Stomach (tissue), 9 donors: ENCODE data around the gene HOXD4. TPM values are rescaled to one million over a fixed set of nuclear protein-coding genes. Genes with fewer than 3 reads are reported as not detected.

Experiments used
- DNase-seq, 2 donors: peaks; one replicate each; pipeline versions ENCODE4 v3.0.0 to v3.0.0-alpha.2; 2013 to 2019
- H3K27ac ChIP-seq, 5 donors: fragments of 200-600 bp in 4 of 5; sonication (generic) in 4 of 5; one replicate each; pipeline ENCODE4 v1.5.1; 2013 to 2019; ENCODE audit warnings: mild to moderate bottlenecking in 1 of 5, moderate library complexity in 1 of 5
- H3K27me3 ChIP-seq, 3 donors: fragments of 200-600 bp; sonication (generic); one replicate each; pipeline ENCODE4 v1.5.1; 2017 to 2019; ENCODE audit warnings: mixed run types in 1 of 3
- H3K36me3 ChIP-seq, 4 donors: fragments of 200-600 bp; sonication (generic); 1 replicate in 3 of 4; 2 replicates in 1 of 4; pipeline ENCODE4 v1.5.1; 2016 to 2019
- H3K4me1 ChIP-seq, 4 donors: fragments of 200-600 bp; sonication (generic); one replicate each; pipeline ENCODE4 v1.5.1; 2016 to 2019
- H3K4me3 ChIP-seq, 4 donors: fragments of 200-600 bp; sonication (generic) in 3 of 4; one replicate each; pipeline ENCODE4 v1.5.1; 2016 to 2019; ENCODE audit warnings: mild to moderate bottlenecking in 1 of 4
- H3K9me3 ChIP-seq, 4 donors: fragments of 200-600 bp; sonication (generic); one replicate each; pipeline ENCODE4 v1.5.1; 2016 to 2019
- EP300 ChIP-seq: sonication (generic); formaldehyde crosslinking; IDR thresholded peaks from one replicate; pipeline ENCODE4 v1.6.1; 2017; ENCODE audit warnings: antibody characterized with exemption
- POLR2A ChIP-seq, 4 donors: fragments of 450-650 bp; IDR thresholded peaks; one replicate each; pipeline ENCODE4 v1.6.1; 2016; ENCODE audit warnings: antibody characterized with exemption in 4 of 4, control low read depth in 2 of 4, mild to moderate bottlenecking in 1 of 4, moderate library complexity in 1 of 4
- POLR2AphosphoS5 ChIP-seq, 3 donors: sonication (generic); formaldehyde crosslinking; IDR thresholded peaks; one replicate each; pipeline ENCODE4 v1.6.1; 2016; ENCODE audit warnings: antibody characterized with exemption in 3 of 3
- WGBS, 5 donors: extraction: QIAGEN DNeasy Blood & Tissue Kit in 3 of 5; methylation state at CpG; one replicate each; pipeline versions ENCODE4 v1.1.5 to v1.1.7; 2013 to 2018; 5-methylcytosine and 5-hydroxymethylcytosine counted together
- intact Hi-C: fragments of 100-400 bp; cut with DNase I; formaldehyde crosslinking; loops from one replicate; pipeline ENCODE4 v1.15.1; 2023; ENCODE audit warnings: low total_unique reads
- polyA plus RNA-seq, 3 donors: library from polyadenylated mRNA; stranded (reverse); fragments of 200-250 nt; gene quantifications; one replicate each; pipeline ENCODE4 v1.2.3, GENCODE V29; 2013
- total RNA-seq, 5 donors: library from RNA; depleted of rRNA; stranded (reverse); fragments of >200 nt; gene quantifications; one replicate each; pipeline versions ENCODE4 v1.1.0 to v1.2.3, GENCODE V29; 2014 to 2016
- TF ChIP-seq, protein P1 (sequence below), 7 experiments: fragments of 450-650 bp in 4 of 7; fragments of 200-600 bp in 3 of 7; sonication (generic) in 3 of 7; IDR thresholded peaks; one replicate each; pipeline ENCODE4 v1.5.1; 2016 to 2019; ENCODE audit warnings: antibody characterized with exemption in 7 of 7, control low read depth in 2 of 7, mild to moderate bottlenecking in 1 of 7
- donor health status: healthy with polysubstance abuse.
- donor health status: Bipolar disorder and iron deficiency.
- donor health status: healthy.

The HOXD4 gene
- total and polyA plus RNA-seq, 8 donors = 0.25 to 9.6 (median 1.6) TPM; not detected in 4

- no peak overlapping the region for H3K4me3 ChIP-seq
- TF ChIP-seq POLR2AphosphoS5 (IDR thresholded peaks at IDR 0.05) (no peak), POLR2A (IDR thresholded peaks at IDR 0.05) (no peak), EP300 (no peak)
- TF ChIP-seq, protein P1, sequence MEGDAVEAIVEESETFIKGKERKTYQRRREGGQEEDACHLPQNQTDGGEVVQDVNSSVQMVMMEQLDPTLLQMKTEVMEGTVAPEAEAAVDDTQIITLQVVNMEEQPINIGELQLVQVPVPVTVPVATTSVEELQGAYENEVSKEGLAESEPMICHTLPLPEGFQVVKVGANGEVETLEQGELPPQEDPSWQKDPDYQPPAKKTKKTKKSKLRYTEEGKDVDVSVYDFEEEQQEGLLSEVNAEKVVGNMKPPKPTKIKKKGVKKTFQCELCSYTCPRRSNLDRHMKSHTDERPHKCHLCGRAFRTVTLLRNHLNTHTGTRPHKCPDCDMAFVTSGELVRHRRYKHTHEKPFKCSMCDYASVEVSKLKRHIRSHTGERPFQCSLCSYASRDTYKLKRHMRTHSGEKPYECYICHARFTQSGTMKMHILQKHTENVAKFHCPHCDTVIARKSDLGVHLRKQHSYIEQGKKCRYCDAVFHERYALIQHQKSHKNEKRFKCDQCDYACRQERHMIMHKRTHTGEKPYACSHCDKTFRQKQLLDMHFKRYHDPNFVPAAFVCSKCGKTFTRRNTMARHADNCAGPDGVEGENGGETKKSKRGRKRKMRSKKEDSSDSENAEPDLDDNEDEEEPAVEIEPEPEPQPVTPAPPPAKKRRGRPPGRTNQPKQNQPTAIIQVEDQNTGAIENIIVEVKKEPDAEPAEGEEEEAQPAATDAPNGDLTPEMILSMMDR (IDR thresholded peaks at IDR 0.05) = no peak
- no peak for DNase-seq
- 8 to 22% (median 10%) methylated on average over 35 to 52 of the region's 52 CpGs for WGBS, 5 donors
- no peaks in the 10 kb centered on the region for H3K36me3 ChIP-seq
- peaks cover 0 to 12% (median 3%) of the 10 kb centered on the region in 4 donors for H3K9me3 ChIP-seq
- intact Hi-C loops = no loop called here
- H3K27me3 ChIP-seq = peaks cover 26 to 100% (median 95%) of the 10 kb centered on the region in 3 donors
- H3K27ac ChIP-seq = no peak overlapping the region
- H3K4me1 ChIP-seq = peaks cover 8 to 42% (median 18%) of the 10 kb centered on the region in 4 donors
Measured at GRCh38 chr2:176164611-176165369, 13.4 kb downstream of the HOXD4 start.

GRCh38 chr2:176165370-176166050, 14.2 kb downstream of the HOXD4 start:
- Histone ChIP-seq H3K27ac (no peak overlapping the region), H3K36me3 (no peaks in the 10 kb centered on the region), H3K27me3 (peaks cover 24 to 100% (median 95%) of the 10 kb centered on the region in 3 donors), H3K4me3 (no peak overlapping the region), H3K4me1 (peaks cover 2 to 35% (median 11%) of the 10 kb centered on the region in 4 donors), H3K9me3 (peaks cover 0 to 12% (median 3%) of the 10 kb centered on the region in 4 donors)
- DNase-seq = no peak
- intact Hi-C loops = no loop called here
- 3 to 18% (median 10%) methylated on average over 26 of the region's 26 CpGs for WGBS, 5 donors
- TF ChIP-seq POLR2AphosphoS5 (IDR thresholded peaks at IDR 0.05) (no peak), POLR2A (IDR thresholded peaks at IDR 0.05) (no peak), EP300 (no peak)
- TF ChIP-seq, protein P1 (IDR thresholded peaks at IDR 0.05) = no peak

GRCh38 chr2:176166272-176166671, 14.9 kb downstream of the HOXD4 start:
- no peak for TF ChIP-seq EP300
- TF ChIP-seq POLR2A (IDR thresholded peaks at IDR 0.05) = no peak
- TF ChIP-seq, protein P1 (IDR thresholded peaks at IDR 0.05) = no peak
- TF ChIP-seq POLR2AphosphoS5 (IDR thresholded peaks at IDR 0.05) = no peak
- 17 to 27% (median 24%) methylated on average over 2 of the region's 2 CpGs for WGBS, 5 donors
- Histone ChIP-seq H3K27me3 (peaks cover 23 to 100% (median 95%) of the 10 kb centered on the region in 3 donors), H3K9me3 (peaks cover 0 to 12% (median 3%) of the 10 kb centered on the region in 4 donors), H3K36me3 (no peaks in the 10 kb centered on the region), H3K27ac (no peak overlapping the region), H3K4me1 (peaks cover 0 to 29% (median 7%) of the 10 kb centered on the region in 4 donors), H3K4me3 (no peak overlapping the region)
- no peak for DNase-seq
- intact Hi-C loops = no loop called here

GRCh38 chr2:176167398-176167797, 16.0 kb downstream of the HOXD4 start:
- Histone ChIP-seq H3K27me3 (peaks cover 34 to 100% (median 95%) of the 10 kb centered on the region in 3 donors), H3K36me3 (no peaks in the 10 kb centered on the region), H3K27ac (no peak overlapping the region), H3K4me1 (peaks cover 3 to 28% (median 17%) of the 10 kb centered on the region in 4 donors), H3K9me3 (peaks cover 0 to 24% (median 3%) of the 10 kb centered on the region in 4 donors), H3K4me3 (no peak overlapping the region)
- intact Hi-C loops = no loop called here
- 55 to 68% (median 63%) methylated on average over 1 of the region's 1 CpG for WGBS, 5 donors
- no peak for DNase-seq
- TF ChIP-seq, protein P1 (IDR thresholded peaks at IDR 0.05) = no peak
- no peak for TF ChIP-seq EP300
- TF ChIP-seq POLR2A (IDR thresholded peaks at IDR 0.05) = no peak
- TF ChIP-seq POLR2AphosphoS5 (IDR thresholded peaks at IDR 0.05) = no peak
